WTC11 (cell line): ENCODE measurements around the gene OR51D1.

Experiments used
- ELF4 ChIP-seq: sonication (generic); formaldehyde crosslinking; IDR thresholded peaks from 2 replicates; pipeline ENCODE4 v1.8.1; 2022; ENCODE audit warnings: low read depth, mild to moderate bottlenecking, moderate library complexity, missing genetic modification reagents
- ESRRA ChIP-seq: sonication (generic); formaldehyde crosslinking; IDR thresholded peaks from 2 replicates; pipeline ENCODE4 v1.8.1; 2022; ENCODE audit warnings: mild to moderate bottlenecking, missing genetic modification reagents, borderline replicate concordance

- TF ChIP-seq ELF4 (CRISPR knock-in tag) (no peak), ESRRA (CRISPR knock-in tag) (no peak)
These were observed 17.8 kb upstream of the OR51D1 start for GRCh38 chr11:4619514-4619913.
